Neural progenitor cell (in vitro differentiated cells): ENCODE measurements around the gene PAPLN. TPM values are rescaled to one million over a fixed set of nuclear protein-coding genes. Genes with fewer than 3 reads are reported as not detected.
"Not testable (repeated sequence)": the region's sequence is repeated elsewhere in the genome, so short reads cannot be mapped to it uniquely, and the experiment has no call there.

Experiments used
- DNase-seq: peaks from one replicate; pipeline ENCODE4 v3.0.0-alpha.2; 2016; ENCODE audit warnings: low spot score
- H2AFZ ChIP-seq: fragments of 200-600 bp; sonication (generic); replicated peaks from 2 replicates; pipeline ENCODE4 v1.6.1; 2016; ENCODE audit warnings: antibody characterized with exemption
- H3F3A ChIP-seq: fragments of 200-600 bp; sonication (generic); 2 replicates; pipeline ENCODE4 v1.6.1; 2016; ENCODE audit warnings: antibody characterized with exemption, low read depth
- H3K27ac ChIP-seq: fragments of 200-600 bp; sonication (generic); 2 replicates; pipeline ENCODE4 v1.5.1; 2016; ENCODE audit warnings: mild to moderate bottlenecking
- H3K27me3 ChIP-seq: fragments of 200-600 bp; sonication (generic); 2 replicates; pipeline ENCODE4 v1.6.1; 2016; ENCODE audit warnings: mild to moderate bottlenecking, moderate library complexity
- H3K36me3 ChIP-seq: fragments of 200-600 bp; sonication (generic); 2 replicates; pipeline ENCODE4 v1.5.1; 2016
- H3K4me1 ChIP-seq: fragments of 200-600 bp; sonication (generic); 2 replicates; pipeline ENCODE4 v1.6.1; 2016; ENCODE audit warnings: mixed run types
- H3K4me2 ChIP-seq: fragments of 200-600 bp; sonication (generic); 2 replicates; pipeline ENCODE4 v1.6.1; 2016
- H3K4me3 ChIP-seq: fragments of 200-600 bp; sonication (generic); 2 replicates; pipeline ENCODE4 v1.5.1; 2016
- H3K79me2 ChIP-seq: fragments of 200-600 bp; sonication (generic); 2 replicates; pipeline ENCODE4 v1.6.1; 2016; ENCODE audit warnings: low read depth
- H3K9ac ChIP-seq: fragments of 200-600 bp; sonication (generic); 2 replicates; pipeline ENCODE4 v1.6.1; 2016
- H3K9me3 ChIP-seq: fragments of 200-600 bp; sonication (generic); 2 replicates; pipeline ENCODE4 v1.5.1; 2016; ENCODE audit warnings: low read depth
- H4K20me1 ChIP-seq: fragments of 200-600 bp; sonication (generic); 2 replicates; pipeline ENCODE4 v1.6.1; 2016; ENCODE audit warnings: low read depth
- H3K27ac Mint-ChIP-seq: 3 replicates; pipeline ENCODE4 v1.8.0; 2021; ENCODE audit warnings: mixed read lengths
- H3K27me3 Mint-ChIP-seq: 2 replicates; pipeline ENCODE4 v1.8.0; 2022; ENCODE audit warnings: low read depth, mild to moderate bottlenecking, inconsistent platforms, moderate library complexity, mixed read lengths; ENCODE audit not compliant: insufficient read depth
- H3K36me3 Mint-ChIP-seq: 3 replicates; pipeline ENCODE4 v1.8.0; 2021; ENCODE audit warnings: mixed read lengths
- H3K4me1 Mint-ChIP-seq: 3 replicates; pipeline ENCODE4 v1.8.0; 2021; ENCODE audit warnings: mixed read lengths
- H3K4me3 Mint-ChIP-seq: 3 replicates; pipeline ENCODE4 v1.8.0; 2021; ENCODE audit warnings: mild to moderate bottlenecking, moderate library complexity, mixed read lengths
- H3K9me3 Mint-ChIP-seq: 3 replicates; pipeline ENCODE4 v1.8.0; 2020; ENCODE audit warnings: mixed read lengths
- EZH2 ChIP-seq: fragments of 200-600 bp; sonication (generic); IDR thresholded peaks from 2 replicates; pipeline ENCODE4 v1.6.1; 2017; ENCODE audit warnings: antibody characterized with exemption, mild to moderate bottlenecking, moderate library complexity
- EZH2phosphoT487 ChIP-seq: fragments of 200-600 bp; sonication (generic); IDR thresholded peaks from 2 replicates; pipeline ENCODE4 v1.6.1; 2017; ENCODE audit warnings: antibody characterized with exemption
- total RNA-seq: library from RNA; depleted of rRNA; stranded (reverse); fragments of >200 nt; gene quantifications from 2 replicates; pipeline ENCODE4 v1.2.3, GENCODE V29; 2015; ENCODE audit warnings: low replicate concordance
- TF ChIP-seq, protein P1 (sequence below): fragments of 200-600 bp; sonication (generic); IDR thresholded peaks from 2 replicates; pipeline ENCODE4 v1.5.1; 2017; ENCODE audit warnings: antibody characterized with exemption, mild to moderate bottlenecking

PAPLN gene
- total RNA-seq, 1 donor from 2014 or later: 17.3 TPM

- H3K27ac Mint-ChIP-seq: no peak overlapping the region
- Histone ChIP-seq H3K36me3 (no peaks in the 10 kb centered on the region), H3K27me3 (no peaks in the 10 kb centered on the region), H3K4me1 (no peaks in the 10 kb centered on the region), H3K79me2 (no peaks in the 10 kb centered on the region), H3K4me3 (no peak overlapping the region), H3K4me2 (no peak overlapping the region), H2AFZ (no peak overlapping the region), H3K9me3 (no peaks in the 10 kb centered on the region), H3K9ac (no peak overlapping the region), H3K27ac (no peak overlapping the region), H4K20me1 (no peaks in the 10 kb centered on the region), H3F3A (peaks cover 6% of the 10 kb centered on the region)
- no peaks in the 10 kb centered on the region for H3K9me3 Mint-ChIP-seq
- TF ChIP-seq EZH2: no peak
- no peak for TF ChIP-seq EZH2phosphoT487
- TF ChIP-seq, protein P1, sequence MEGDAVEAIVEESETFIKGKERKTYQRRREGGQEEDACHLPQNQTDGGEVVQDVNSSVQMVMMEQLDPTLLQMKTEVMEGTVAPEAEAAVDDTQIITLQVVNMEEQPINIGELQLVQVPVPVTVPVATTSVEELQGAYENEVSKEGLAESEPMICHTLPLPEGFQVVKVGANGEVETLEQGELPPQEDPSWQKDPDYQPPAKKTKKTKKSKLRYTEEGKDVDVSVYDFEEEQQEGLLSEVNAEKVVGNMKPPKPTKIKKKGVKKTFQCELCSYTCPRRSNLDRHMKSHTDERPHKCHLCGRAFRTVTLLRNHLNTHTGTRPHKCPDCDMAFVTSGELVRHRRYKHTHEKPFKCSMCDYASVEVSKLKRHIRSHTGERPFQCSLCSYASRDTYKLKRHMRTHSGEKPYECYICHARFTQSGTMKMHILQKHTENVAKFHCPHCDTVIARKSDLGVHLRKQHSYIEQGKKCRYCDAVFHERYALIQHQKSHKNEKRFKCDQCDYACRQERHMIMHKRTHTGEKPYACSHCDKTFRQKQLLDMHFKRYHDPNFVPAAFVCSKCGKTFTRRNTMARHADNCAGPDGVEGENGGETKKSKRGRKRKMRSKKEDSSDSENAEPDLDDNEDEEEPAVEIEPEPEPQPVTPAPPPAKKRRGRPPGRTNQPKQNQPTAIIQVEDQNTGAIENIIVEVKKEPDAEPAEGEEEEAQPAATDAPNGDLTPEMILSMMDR: peak; percentile 90
- peak; percentile 65 for DNase-seq
- H3K4me1 Mint-ChIP-seq: no peaks in the 10 kb centered on the region
- peaks cover 8% of the 10 kb centered on the region for H3K36me3 Mint-ChIP-seq
- no peak overlapping the region for H3K4me3 Mint-ChIP-seq
- H3K27me3 Mint-ChIP-seq: no peaks in the 10 kb centered on the region
These were observed 58.0 kb downstream of the PAPLN start for GRCh38 chr14:73295198-73295796.

GRCh38 chr14:73305499-73305898 is 68.2 kb downstream of the PAPLN start:
- Mint-ChIP-seq H3K27me3 (no peaks in the 10 kb centered on the region), H3K36me3 (peaks cover 3% of the 10 kb centered on the region), H3K4me1 (no peaks in the 10 kb centered on the region), H3K27ac (no peak overlapping the region), H3K9me3 (no peaks in the 10 kb centered on the region), H3K4me3 (no peak overlapping the region)
- Histone ChIP-seq H4K20me1 (no peaks in the 10 kb centered on the region), H3K36me3 (no peaks in the 10 kb centered on the region), H3K27me3 (no peaks in the 10 kb centered on the region), H3K4me1 (no peaks in the 10 kb centered on the region), H3K27ac (no peak overlapping the region), H3K9ac (no peak overlapping the region), H3K4me3 (no peak overlapping the region), H3K79me2 (no peaks in the 10 kb centered on the region), H3F3A (no peaks in the 10 kb centered on the region), H3K4me2 (no peak overlapping the region), H3K9me3 (no peaks in the 10 kb centered on the region), H2AFZ (no peak overlapping the region)
- no peak for DNase-seq
- no peak for TF ChIP-seq EZH2
- TF ChIP-seq, protein P1: no peak
- TF ChIP-seq EZH2phosphoT487: no peak

- Histone ChIP-seq H3K4me3 (no peak overlapping the region), H3F3A (no peaks in the 10 kb centered on the region), H3K27ac (no peak overlapping the region), H3K4me1 (no peaks in the 10 kb centered on the region), H3K27me3 (no peaks in the 10 kb centered on the region), H3K36me3 (no peaks in the 10 kb centered on the region), H3K4me2 (no peak overlapping the region), H3K79me2 (no peaks in the 10 kb centered on the region), H4K20me1 (no peaks in the 10 kb centered on the region), H3K9ac (no peak overlapping the region), H2AFZ (no peak overlapping the region), H3K9me3 (no peaks in the 10 kb centered on the region)
- H3K27ac Mint-ChIP-seq: no peak overlapping the region
- no peaks in the 10 kb centered on the region for H3K4me1 Mint-ChIP-seq
- no peak for DNase-seq
- H3K36me3 Mint-ChIP-seq: peaks cover 3% of the 10 kb centered on the region
- no peaks in the 10 kb centered on the region for H3K9me3 Mint-ChIP-seq
- TF ChIP-seq EZH2: no peak
- TF ChIP-seq, protein P1: no peak
- no peak for TF ChIP-seq EZH2phosphoT487
- no peak overlapping the region for H3K4me3 Mint-ChIP-seq
- no peaks in the 10 kb centered on the region for H3K27me3 Mint-ChIP-seq
These were observed 70.0 kb downstream of the PAPLN start for GRCh38 chr14:73307261-73307660.

DNA sequence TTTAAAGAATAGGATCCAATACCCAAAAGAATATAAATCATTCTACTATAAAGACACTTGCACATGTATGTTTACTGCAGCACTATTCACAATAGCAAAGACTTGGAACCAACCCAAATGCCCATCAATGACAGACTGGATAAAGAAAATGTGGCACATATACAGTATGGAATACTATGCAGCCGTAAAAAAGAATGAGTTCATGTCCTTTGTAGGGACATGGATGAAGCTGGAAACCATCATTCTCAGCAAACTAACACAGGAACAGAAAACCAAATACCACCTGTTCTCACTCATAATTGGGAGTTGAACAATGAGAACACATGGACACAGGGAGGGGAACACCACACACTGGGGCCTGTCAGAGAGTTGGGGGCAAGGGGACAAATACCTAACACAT is 71.9 kb downstream of the PAPLN start:
- not testable (repeated sequence) for H3K9ac ChIP-seq, H2AFZ ChIP-seq, DNase-seq, H3K36me3 ChIP-seq, H3K79me2 ChIP-seq, H3K4me3 ChIP-seq, H3K4me1 ChIP-seq, H3K9me3 Mint-ChIP-seq, H3K27me3 ChIP-seq, H3K27ac Mint-ChIP-seq, H3K27ac ChIP-seq, H3K4me3 Mint-ChIP-seq, H3K27me3 Mint-ChIP-seq, H3K4me1 Mint-ChIP-seq, H3K36me3 Mint-ChIP-seq, H3K9me3 ChIP-seq, H3K4me2 ChIP-seq, H3F3A ChIP-seq, H4K20me1 ChIP-seq
